Measurements from ENCODE around the gene PHOX2B. TPM values are rescaled to one million over a fixed set of nuclear protein-coding genes. Genes with fewer than 3 reads are reported as not detected.

The PHOX2B gene
- total and polyA plus RNA-seq, 2 of the 4 experiments (the other 2 are of a cell fraction), result not detected

- H2BK120ac ChIP-seq (ENCODE audit: low read depth, low read length), result no peak overlapping the region
- ChIA-PET CTCF (no interaction called here), POLR2A (ENCODE audit: unreplicated experiment) (no interaction called here)
- intact Hi-C loops (cut with micrococcal nuclease) (no loop called here), dilution Hi-C loops (cut with HindIII; ENCODE audit: low sequenced_read_pairs, unreplicated experiment) (no loop called here), in situ Hi-C loops (cut with MboI; ENCODE audit: low sequenced_read_pairs) (no loop called here)
- H2BK15ac ChIP-seq (ENCODE audit: low read depth, low read length), result no peak overlapping the region
- H3K18ac ChIP-seq (ENCODE audit: low read depth, low read length), result no peak overlapping the region
- no peak for TF ChIP-seq ELK1 (IDR thresholded peaks at IDR 0.05; ENCODE audit: borderline replicate concordance, low read depth, low read length)
- TF ChIP-seq MAFK (IDR thresholded peaks at IDR 0.05; ENCODE audit: low read depth, low read length), result no peak
- TF ChIP-seq POLR2A (IDR thresholded peaks at IDR 0.05; ENCODE audit: low read depth, low read length), result no peak
- TF ChIP-seq MAZ (IDR thresholded peaks at IDR 0.05; ENCODE audit: borderline replicate concordance, low read depth, low read length), result no peak
- no peak for TF ChIP-seq NFE2L2 (IDR thresholded peaks at IDR 0.05; ENCODE audit: low read depth, low read length)
- no peak for TF ChIP-seq CEBPB (IDR thresholded peaks at IDR 0.05; ENCODE audit: low read depth, low read length)
- TF ChIP-seq CTCF (conservative IDR thresholded peaks at IDR 0.05; ENCODE audit: low read depth, low read length), result no peak
- no peak for TF ChIP-seq MXI1 (IDR thresholded peaks at IDR 0.05; ENCODE audit: borderline replicate concordance, low read depth, low read length)
- no peak for TF ChIP-seq CHD1 (IDR thresholded peaks at IDR 0.05; ENCODE audit: low read depth, low read length)
- TF ChIP-seq FOS (IDR thresholded peaks at IDR 0.05; ENCODE audit: low read depth, low read length), result no peak
- TF ChIP-seq RFX5 (IDR thresholded peaks at IDR 0.05; ENCODE audit: low read depth, low read length), result no peak
- no peak for TF ChIP-seq BHLHE40 (IDR thresholded peaks at IDR 0.05; ENCODE audit: low read depth, low read length)
- H2AK5ac ChIP-seq (ENCODE audit: low read depth, low read length), result no peak overlapping the region
- no peak overlapping the region for H4K5ac ChIP-seq (ENCODE audit: low read depth, low read length)
- H4K91ac ChIP-seq (ENCODE audit: insufficient read depth, low read depth, low read length), result no peak overlapping the region
- no peaks in the 10 kb centered on the region for H3K9me3 ChIP-seq (ENCODE audit: control insufficient read depth, insufficient read depth, low read length)
- no peaks in the 10 kb centered on the region for H3K79me1 ChIP-seq (ENCODE audit: low read depth in 1 of 2, low read length in 2 of 2)
- no peaks in the 10 kb centered on the region for H3K9me1 ChIP-seq (ENCODE audit: insufficient read depth, low read length)
- H3K9ac ChIP-seq (ENCODE audit: low read depth, low read length), result no peak overlapping the region
- H3K36me3 ChIP-seq (ENCODE audit: control insufficient read depth, insufficient read depth, low read length), result no peaks in the 10 kb centered on the region
- no peaks in the 10 kb centered on the region for H4K20me1 ChIP-seq (ENCODE audit: insufficient read depth, low read length)
- ATAC-seq (ENCODE audit: low read depth), result no peak
- no TSS peak for BruUV-seq (replicated peaks)
- H3K56ac ChIP-seq (ENCODE audit: extremely low read depth, insufficient read depth, low read length), result no peak overlapping the region
- H2BK5ac ChIP-seq (ENCODE audit: low read depth, low read length, poor library complexity, severe bottlenecking), result no peak overlapping the region
- H3K27ac ChIP-seq (ENCODE audit: insufficient read depth, low read length), result no peak overlapping the region
- H3K23ac ChIP-seq (ENCODE audit: low read depth, low read length), result no peak overlapping the region
- no peaks in the 10 kb centered on the region for H3K4me1 ChIP-seq (ENCODE audit: control insufficient read depth, insufficient read depth, low read length)
- H3K4me3 ChIP-seq (ENCODE audit: insufficient read depth, low read depth, low read length), result no peak overlapping the region
- no peak for DNase-seq
- peaks cover 16% of the 10 kb centered on the region for H3K27me3 ChIP-seq (ENCODE audit: control insufficient read depth, insufficient read depth, low read length)
- H3K14ac ChIP-seq (replicated peaks; ENCODE audit: low read depth, low read length), result no peak overlapping the region
- no peak overlapping the region for H2BK20ac ChIP-seq (ENCODE audit: low read depth, low read length)
- H4K8ac ChIP-seq (ENCODE audit: low read depth in 2 of 2, low read length in 2 of 2), result no peak overlapping the region
- H3K4me2 ChIP-seq (ENCODE audit: low read depth, low read length), result no peak overlapping the region
- no peak overlapping the region for H2AK9ac ChIP-seq (replicated peaks; ENCODE audit: low read depth, low read length, poor library complexity)
- no peak overlapping the region for H3K4ac ChIP-seq (ENCODE audit: low read depth, low read length)
- H2AFZ ChIP-seq (replicated peaks; ENCODE audit: low read length, poor library complexity), result no peak overlapping the region
- WGBS, 2 experiments (ENCODE audit: extremely low coverage in 2 of 2, insufficient read length in 1 of 2), result 0% methylated on average over 1 of the region's 3 CpGs; no CpG with 5 or more reads in 1 of the 2 experiments
These were observed 43.6 kb upstream of the PHOX2B start for GRCh38 chr4:41792166-41792565.

Data from IMR-90 (cell line).